Kidney glomerular epithelial cell (primary cell): ENCODE data around the gene CNEP1R1.

ENCODE experiments used
- DNase-seq: peaks from one replicate; lab custom pipeline; 2025; lab: John Stamatoyannopoulos, UW

CNEP1R1 gene

DNA sequence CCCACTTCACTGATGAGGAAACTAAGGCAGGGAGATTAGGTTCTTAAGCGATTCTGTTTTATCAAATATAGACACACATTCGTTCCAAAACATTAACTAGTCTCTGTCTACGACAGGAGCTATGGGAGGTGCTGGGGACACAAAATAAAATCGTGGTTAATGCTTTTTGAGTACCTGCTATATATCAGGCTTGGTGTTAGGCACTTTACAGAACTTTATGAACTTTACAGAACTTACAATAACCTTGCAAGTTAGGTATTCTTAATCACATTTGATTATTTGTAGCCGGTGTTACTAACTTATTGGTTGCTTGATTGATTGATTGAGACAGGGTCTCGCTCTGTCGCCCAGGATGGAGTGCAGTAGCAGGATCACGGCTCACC, 40.2 kb downstream of the CNEP1R1 start:
- DNase-seq: no peak

DNA sequence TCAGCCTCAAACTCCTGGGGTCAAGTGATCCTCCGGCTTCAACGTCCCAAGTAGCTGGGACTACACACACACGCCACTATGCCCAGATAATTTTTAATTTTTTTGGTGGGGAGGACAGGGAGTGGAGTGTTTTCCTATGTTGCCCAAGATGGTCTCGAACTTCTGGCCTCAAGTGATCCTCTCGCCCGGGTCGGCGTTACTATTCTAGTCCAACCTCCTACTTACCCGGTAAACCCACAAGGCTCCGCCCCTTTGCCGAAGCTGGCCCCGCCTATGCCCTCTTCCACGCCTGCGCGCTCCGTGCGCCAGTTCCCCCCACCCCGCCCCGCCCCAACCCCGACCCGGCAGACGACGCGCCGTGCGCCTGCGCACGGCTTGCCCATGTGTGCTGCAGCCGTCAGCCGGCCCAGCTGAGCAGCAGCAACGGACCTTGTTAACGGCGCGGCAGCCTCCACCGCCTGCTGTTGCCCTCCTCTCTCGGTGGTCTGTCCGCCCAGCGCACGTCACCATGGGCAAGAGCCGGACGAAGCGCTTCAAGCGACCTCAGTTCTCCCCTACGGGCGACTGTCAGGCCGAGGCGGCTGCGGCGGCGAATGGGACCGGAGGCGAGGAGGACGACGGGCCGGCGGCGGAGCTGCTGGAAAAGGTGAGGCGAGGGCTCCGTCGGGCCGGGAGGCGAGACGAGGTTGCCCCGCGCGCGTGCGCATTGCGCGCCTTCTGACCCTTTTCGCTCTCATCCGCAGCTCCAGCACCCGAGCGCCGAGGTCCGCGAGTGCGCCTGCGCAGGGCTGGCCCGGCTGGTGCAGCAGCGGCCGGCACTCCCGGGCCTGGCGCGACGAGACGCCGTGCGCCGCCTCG, 40.8 kb downstream of the CNEP1R1 start, which contains the start of gene HEATR3:
Gene HEATR3, plus strand, starts transcription at position 347 of the 858 bp plus-strand sequence. Its CDS starts 162 bp downstream, at position 509.
- peak; percentile 88 for DNase-seq

DNA sequence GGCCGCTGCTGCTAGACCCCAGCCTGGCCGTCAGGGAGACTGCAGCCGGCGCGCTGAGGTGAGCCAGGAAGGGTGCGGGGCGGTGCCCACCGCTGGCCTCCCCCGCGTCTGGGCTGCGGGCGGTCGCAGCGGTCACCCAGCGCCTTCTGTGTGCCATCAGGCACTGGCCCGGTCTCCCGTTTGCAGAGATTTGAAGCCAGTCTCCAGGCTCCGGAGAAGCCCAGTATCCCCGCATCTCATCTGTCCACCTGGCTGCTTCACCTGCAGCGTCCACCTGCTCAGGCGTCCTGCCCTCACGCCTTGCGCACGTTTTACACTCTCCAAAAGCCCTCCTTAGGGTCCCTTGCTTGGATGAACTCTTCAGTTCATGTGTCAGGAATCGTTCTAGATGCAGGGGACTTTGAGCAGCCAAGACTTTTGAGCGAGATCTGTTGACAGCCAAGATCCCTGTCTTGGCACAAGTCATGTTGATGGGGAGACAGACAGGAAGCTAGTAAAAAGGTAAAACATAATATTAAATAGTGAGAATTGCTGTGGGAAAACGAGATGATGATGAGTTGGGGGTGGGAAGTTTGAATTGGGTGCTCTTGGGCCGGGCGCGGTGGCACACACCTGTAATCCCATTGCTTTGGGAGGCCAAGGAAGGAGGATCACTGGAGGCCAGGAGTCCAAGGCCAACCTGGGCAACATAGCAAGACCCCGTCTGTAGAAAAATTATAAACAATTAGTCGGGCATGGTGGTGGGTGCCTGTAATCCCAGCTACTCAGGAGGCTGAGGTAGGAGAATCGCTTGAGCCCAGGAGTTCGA, 41.7 kb downstream of the CNEP1R1 start:
- no peak for DNase-seq

DNA sequence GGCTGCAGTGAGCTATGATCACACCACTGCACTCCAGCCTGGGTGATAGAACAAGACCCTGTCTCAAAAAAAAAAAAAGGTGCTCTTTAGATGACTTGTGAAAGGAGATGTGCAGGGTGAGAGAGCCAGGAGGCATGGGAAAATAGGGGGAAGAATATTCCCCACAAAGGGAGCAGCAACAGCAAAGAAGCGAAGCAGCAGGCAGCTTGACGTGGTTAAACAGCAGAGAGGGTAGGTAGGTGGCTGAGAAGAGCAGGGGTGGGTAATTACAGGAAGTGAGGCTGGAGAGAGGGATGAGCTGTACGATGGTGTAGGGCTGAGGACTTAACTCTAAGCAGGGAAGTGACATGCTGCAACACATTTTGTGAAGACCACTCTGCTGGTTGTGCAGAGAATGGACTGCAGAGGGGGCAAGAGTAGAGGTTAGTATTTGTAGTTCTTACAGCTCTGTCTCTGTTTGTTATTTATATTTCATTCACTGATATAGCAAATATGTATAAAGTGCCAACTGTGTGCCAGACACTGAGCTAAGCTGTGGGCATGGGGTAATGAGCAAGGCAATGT, 42.3 kb downstream of the CNEP1R1 start:
- DNase-seq: peak; percentile 12

DNA sequence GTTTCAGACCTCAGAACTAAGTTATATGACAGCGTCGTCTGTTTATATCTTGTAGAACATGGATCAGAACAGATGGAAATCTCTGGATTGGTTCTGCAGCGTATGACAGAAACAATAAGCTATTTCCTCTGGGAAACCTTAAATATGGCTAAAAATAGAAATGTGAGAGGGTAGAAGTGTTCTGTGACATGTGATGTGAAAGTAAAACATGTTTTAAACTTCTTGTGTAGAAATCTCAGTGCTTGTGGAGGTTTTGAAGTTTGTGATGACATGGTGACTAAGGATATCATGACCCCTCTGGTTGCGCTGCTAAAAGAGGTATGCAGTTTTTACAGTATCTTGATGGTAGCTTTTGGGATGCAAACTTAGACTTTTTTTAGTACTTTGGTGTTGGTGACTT, 43.5 kb downstream of the CNEP1R1 start:
- DNase-seq: no peak

DNA sequence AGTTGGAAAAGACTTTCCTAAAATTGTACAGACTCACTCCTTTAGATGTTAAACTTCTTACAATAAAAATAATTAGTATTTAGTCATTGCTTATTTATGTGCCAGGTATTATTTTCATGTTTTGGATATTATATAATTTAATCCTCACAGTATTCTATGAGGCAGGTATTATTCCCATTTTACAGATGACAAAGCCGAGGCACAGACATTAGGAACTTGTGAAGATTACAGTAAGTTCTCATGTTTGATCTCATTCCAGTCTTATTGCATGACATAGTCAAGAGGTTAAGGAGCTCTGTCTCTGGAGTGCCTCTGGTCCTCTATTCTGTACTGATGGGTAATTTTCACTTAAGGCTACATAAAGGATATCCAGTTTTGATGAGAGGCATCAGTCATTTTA, 44.0 kb downstream of the CNEP1R1 start:
- no peak for DNase-seq

DNA sequence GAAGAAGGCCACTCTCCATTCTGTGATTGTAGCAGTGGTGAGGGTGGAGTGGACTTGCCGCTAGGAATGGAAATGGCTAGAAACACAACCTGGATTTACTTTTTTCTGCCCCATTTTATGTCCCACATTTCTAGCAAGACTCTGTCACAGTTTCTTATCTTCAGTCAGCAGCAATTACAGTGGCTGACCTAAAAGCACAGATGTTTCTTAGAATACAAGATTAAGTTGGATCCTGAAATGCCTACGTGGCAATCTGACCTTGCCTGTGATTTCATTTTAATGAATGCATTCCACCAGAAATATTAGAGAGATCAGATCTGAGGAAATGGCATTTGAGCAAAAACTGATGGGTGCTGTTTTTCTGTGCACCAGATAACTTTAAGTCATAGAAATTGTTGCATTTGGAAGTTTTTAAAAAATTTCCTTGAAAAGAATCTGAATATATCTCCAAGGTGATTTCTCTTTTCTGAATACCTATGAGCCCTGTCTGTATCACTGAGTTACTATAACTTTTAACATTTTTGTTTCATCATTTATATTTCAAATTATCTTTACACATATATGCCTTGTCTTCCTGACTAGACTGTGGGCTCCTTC, 46.1 kb downstream of the CNEP1R1 start:
- DNase-seq: no peak

DNA sequence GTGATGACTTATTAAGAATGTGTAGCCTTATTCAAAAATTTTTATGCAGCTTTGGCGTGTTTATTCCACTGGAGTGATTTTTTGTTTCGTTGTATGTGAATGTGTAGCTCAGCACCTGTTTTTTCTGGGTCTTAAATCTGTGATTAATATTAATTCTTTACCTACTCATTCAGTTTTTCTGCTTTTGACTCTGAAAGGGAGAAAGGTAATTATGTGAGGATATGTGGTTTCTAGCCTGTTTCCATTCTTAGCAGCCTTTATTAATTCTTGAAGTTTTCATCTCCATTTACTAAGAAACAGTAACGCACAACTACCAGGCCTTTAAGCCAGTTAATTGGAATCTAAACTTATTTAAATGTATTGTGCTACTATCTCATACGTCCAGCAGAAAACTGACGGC, 47.7 kb downstream of the CNEP1R1 start:
- DNase-seq: no peak

DNA sequence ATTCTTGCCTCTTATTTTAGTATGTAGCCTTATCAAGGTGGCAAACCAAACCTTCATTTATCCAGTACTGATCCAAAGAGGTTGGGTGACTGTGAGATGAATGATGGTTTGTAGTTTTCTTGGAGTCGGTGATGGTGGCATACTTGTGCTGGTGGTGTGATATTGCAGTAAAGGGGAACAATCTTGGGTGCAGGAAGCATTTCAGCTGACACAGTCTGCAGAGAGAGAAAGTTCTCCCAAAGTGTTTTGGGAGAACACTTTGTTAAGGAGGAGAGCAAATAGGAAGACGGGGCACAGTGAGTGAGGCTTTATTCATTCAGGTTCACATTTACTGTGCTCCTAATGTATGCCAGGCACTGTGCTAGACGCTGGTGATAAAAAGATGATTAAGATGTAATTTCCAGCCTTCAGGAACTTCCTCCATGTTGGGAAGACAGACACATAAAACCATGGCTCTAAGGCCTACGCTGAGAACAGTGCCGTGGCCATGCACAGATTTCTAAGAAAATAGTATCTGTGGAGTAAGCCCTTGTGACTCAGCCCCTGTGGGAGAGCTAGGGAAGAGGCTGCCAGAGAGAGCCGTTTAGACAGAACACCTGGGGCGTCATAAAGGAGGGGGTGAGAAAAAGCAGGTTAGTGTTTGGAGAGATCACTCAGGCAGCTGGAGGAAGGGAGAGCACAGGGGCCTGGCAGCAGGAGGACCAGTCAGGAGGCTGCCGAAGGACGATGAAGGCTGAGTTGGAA, 54.5 kb downstream of the CNEP1R1 start:
- DNase-seq: no peak

DNA sequence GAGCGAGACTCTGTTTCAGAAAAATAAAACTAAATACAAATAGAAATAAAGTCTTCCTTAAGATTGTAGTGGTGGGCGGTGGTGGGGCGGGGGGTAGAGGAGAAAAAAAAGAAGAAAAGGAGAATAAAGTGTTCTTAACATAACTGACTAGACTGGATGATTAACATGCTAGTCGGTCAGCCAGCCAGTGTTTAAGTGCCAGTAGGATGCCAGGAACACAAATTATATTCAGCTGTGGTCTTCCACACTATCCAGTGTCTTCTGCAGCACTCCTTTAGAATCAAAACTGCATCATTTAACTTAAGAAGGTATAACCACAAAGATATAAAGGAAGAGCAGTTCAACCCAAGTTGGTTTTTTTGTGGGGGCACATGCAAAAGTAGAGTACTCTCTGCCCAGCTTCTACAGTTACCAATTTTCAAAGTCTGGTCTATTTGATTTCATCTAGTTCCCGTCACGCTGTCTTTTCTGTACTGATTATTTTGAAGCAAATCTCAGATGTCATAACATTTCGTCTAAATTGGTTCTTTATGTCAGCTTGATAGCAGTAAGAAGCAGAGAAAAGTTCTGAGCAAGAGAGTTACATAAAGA, 56.5 kb downstream of the CNEP1R1 start:
- DNase-seq: no peak

DNA sequence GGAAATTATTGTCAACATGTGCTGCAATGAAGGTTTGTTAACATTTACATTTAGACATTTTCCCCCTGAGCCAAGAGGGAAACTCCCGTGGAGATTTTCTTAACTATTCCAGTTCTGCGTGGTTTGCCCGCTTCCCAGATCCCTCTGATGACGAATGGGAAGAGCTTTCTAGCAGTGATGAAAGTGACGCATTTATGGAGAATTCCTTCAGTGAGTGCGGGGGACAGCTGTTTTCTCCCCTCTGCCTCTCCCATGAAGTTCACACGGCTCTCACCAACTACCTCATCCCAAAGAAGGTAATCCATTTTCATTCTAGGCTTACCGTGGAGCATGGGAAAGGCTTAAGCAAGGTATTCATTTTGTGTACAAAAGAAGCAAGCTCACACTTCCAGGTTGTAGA, 59.0 kb downstream of the CNEP1R1 start:
- no peak for DNase-seq

DNA sequence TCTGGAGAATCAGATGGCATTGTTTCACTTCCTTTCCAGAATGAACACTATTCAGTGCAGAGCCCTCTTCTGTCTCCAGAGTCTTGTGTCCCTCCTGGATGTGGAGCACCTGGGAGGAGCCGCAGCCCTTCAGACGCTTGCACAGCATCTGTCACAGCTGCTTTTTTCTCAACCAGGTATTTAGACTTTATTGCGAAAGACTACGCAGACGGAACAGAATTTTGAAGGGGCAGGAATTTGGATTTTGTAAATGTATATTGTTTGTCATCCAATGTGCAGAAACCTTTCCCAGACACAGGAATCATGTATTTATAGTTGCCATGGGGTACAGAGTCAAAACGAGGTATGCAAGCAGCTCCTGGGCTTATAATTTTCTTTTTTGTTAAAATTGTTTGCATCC, 61.2 kb downstream of the CNEP1R1 start:
- no peak for DNase-seq
